Measurements from ENCODE around the gene PYGM.
A peak's percentile ranks its signal among the peaks of the same experiment; 100 is the strongest.

The PYGM gene

GRCh38 chr11:64729851-64730382, 29.9 kb downstream of the PYGM start:
- no peak for DNase-seq

DNA sequence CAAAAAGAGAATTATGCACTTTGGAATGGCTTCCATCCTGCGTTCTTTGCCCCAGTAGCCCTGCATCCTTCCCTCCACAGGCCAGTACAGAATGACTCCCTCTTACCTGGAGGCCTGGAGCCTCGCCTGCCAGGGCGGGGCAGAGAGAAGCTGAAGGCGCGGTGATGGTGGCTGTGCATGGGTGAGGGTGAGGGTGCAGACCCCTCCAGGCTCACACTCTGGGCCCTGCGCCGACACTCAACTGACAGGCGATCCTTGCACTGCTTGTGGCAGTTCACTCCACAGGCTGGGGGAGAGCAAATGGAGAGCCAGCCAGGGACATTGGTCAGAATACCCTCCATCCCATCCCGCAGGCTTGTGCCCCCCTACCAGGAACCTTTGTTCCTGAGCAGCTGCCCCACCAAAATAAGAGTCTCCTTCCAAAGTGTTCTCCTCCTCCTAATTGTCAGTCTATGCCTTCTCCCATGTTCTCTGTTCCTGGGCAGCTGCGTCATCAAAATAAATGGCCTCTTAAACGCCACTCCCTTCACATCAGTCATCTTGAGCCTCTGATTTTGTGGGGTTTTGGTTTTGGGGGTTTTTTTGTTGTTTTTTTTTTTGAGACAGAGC, 30.9 kb downstream of the PYGM start:
- no peak for DNase-seq

GRCh38 chr11:64726867-64727530, 32.8 kb downstream of the PYGM start:
- DNase-seq, result no peak

- DNase-seq, result no peak
Measured at GRCh38 chr11:64726211-64726641, 33.5 kb downstream of the PYGM start.

- no peak for DNase-seq
Measured at GRCh38 chr11:64724863-64725532, 34.8 kb downstream of the PYGM start.

GRCh38 chr11:64723907-64724862, 35.6 kb downstream of the PYGM start:
- DNase-seq, result no peak

GRCh38 chr11:64723117-64723906, 36.5 kb downstream of the PYGM start, which contains the start of gene NRXN2:
TSS of gene NRXN2 (minus strand) at chr11:64723197. CDS start at chr11:64713699, 9,498 bp downstream.
- peak; percentile 68 for DNase-seq

DNA sequence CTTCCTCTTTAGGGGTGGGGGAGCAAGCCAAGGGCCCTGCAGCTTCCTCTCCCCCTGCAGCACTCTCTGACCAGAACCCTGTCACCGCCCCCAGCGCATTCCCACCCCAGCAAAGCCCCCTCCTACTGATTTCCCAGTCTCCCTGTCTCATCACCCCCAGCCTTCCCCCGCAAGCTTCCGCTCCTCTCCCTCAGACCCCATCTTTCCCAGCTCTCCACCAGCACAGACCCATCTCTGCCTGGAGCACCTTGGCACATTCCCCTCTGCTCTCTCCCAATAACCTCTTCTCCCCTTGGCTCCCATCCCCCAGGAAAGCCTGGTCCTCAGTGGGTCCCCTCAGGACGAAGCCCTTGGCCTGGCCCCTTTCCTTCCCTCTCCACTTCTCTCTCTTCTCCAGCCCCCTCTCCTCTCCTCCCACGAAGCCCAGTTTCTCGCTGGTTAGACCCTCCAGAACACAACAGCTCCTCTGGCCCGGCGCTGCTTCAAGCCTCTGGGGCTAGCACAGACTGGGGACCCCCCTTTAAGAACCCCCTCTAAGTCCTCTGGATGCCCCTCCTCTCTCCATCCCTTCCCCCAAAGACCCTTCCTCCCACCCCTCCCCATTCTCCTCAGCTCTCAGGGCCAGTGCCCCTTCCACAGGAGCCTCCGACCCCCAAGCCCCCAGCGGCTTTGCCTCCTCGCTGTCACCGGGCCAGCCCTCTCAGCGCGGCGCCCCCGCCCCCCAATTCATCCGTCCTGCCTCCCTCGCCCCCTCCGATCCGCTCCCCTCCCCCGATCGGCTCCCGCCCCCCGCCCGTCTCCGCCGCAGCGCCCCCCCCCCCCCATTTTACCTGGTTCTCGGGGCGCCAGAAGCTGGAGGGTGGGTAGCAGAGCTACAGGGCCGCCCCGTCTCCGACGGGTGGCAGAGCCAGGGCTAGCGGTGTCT, 37.4 kb downstream of the PYGM start:
- no peak for DNase-seq

DNA sequence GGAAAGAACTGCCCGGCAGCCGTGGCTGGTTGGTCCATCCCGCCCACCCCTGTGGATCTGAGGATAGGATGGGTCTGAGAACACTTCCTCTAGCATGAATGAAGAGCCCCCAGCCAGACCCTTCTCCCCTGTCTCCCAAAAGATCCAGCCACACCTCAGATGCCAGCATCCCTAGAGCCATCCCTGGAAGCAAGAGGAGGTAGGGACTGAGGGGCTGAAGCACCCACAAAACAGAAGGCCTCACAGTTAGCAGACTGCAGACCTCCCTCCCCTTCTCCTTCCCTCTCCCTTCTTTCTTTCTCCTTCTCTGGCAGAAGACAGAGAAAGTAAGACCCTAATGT, 38.4 kb downstream of the PYGM start:
- no peak for DNase-seq

DNA sequence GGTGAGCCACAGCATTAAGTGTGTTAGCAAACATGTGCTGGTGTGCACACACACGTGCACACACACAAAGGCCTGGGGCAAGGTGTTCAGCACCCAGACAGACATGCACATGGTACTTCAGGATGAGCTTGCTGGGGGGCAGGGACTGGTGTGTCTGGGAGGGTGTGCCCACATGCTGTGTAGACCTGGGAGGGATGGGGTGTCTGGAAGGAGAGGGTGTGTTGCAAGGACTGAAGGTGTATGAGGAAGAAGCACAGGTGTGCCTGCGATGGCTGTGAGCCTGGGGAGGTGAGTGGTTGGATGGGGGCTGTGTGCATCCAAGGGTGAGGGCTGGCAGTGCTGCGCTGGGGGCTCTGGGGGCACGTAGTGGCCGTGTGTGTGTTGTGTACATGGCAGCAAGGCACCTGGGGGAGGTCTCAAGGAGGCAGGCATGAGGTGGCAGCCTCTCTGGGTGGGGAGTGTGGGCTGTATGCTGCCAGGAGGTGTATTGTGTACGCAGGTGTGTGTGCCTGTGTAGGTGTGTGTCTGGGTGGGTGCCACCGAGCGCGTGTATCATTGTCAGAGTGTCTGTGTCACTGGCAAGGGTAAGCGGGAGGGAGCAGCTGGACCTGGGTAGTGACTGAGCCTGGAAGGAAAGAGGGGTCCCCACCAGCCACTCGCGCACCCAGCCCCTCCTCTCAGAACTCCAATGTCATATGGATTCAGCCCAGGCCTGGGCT, 39.0 kb downstream of the PYGM start:
- no peak for DNase-seq

- DNase-seq, result no peak
Measured at GRCh38 chr11:64720167-64720566, 39.6 kb downstream of the PYGM start.

DNA sequence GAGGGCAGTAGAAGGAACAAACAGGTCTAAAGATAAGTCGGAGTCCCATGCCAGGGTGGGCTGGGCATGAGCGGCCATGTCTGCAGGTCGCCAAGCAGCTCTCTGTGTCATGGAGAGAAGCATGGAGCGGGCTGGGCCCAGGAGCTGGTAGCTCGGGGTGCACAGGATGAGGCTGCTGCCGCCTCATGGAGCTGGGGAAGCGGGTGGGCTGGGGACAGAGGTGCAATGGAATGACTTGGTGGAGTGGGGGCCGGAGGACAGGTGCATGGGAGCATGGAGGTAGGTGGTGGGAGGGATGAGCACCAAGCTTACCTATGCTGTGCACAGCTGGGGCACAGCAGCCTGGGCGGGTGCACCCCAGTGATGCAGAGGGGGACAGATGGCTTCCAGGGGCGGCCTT, 40.4 kb downstream of the PYGM start:
- DNase-seq, result no peak

- no peak for DNase-seq
Measured at GRCh38 chr11:64718780-64719124, 41.0 kb downstream of the PYGM start.

DNA sequence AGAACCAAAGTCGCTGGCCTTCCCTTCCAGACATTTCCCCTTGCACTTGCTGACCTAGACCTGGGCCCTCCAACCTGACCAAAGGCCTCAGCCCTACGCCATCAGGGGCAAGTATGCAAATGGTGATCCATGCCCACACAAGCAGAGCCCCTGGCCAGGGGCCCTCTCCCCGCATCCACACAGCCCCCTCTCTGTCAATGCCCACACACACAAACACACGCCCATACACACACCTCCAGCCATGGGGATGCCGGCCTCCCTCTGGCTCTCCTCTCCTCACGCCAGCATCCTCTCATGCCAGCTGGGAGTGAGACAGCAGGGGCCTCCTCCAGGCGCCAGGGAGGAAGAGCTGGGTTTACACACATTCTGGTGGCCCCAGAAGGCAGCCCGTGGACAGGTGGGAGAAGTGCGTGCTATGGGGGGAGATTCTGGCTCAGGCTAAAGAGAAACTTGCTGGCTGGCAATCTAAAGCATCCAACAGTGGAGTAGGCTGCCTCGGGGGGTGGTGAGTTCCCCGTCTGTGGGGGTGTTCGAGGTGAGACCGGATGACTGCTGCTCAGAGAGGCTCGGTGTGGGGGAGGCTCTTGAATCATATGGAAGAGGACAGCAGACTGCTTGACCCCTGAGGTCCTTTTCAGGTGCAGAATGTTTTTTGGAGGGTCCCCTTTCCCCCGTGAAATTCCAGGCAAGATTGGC, 41.5 kb downstream of the PYGM start:
- DNase-seq, result peak; percentile 33

GRCh38 chr11:64717268-64717578, 42.6 kb downstream of the PYGM start:
- DNase-seq, result no peak

GRCh38 chr11:64716473-64717267, 43.1 kb downstream of the PYGM start:
- no peak for DNase-seq

DNA sequence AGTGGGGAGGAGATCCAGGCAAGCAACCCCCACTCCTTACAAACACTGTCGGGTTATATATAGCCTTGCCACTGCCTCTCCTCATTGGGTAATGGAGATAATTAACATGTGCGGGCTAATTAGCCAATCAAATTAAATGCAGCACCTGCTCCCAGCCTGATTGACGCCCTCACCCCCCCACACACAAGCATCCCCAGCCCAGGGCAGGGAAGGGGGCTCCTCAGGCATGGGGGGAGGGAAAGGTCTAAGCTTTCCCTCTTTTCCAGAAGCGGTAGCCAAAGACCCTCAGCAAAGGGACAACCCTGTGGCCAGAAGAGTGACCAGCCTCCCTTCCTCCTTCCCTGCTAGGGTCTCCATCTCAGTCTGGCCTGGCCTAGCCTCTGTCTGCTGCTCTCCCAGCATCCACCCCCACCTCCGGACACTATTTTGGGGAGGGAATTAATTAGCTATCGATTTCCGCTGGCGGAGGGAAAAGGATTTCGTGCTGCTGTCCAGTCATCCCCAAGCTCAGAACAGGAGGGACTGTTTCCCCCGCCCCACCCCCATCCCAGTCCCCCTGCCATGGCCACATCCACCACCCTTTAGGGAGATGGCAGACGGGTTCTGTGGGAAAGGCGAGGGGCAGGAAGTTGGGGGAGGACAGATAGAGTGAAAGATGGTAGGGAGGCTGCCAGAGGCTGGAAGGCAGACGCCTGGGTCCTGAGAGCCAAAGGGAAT, 43.9 kb downstream of the PYGM start:
- no peak for DNase-seq

DNA sequence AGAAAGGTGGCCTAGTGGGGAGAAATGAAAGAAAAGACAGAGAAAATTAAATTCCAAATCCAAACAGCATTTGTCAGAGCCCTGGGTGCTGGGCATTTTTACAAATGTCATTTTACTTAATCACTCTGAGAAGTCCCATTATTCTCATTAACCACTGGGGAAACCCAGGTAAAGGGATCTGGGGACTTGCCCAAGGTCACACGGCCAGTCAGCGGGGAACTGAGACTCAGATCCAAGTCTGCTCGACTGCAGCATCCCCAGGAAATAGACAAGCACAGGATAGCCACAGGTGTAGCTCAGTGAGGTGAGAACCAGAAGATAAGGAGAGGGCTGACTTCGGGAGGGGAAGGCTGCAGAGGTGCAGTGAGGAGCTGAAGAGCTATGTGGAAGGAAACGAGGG, 44.7 kb downstream of the PYGM start:
- DNase-seq, result no peak

Measured in NCI-H1694 (cell line).